Stimulated activated CD8-positive, alpha-beta memory T cell treated with anti-CD3 and anti-CD28 coated beads, Interleukin-4, amount 100 ng/mL, for 24 hours (primary cell): ENCODE results near the gene MVB12B.

Experiments used
- DNase-seq: peaks from one replicate; pipeline ENCODE4 v3.0.0-alpha.2; 2020; ENCODE audit warnings: low read depth

MVB12B gene

DNA sequence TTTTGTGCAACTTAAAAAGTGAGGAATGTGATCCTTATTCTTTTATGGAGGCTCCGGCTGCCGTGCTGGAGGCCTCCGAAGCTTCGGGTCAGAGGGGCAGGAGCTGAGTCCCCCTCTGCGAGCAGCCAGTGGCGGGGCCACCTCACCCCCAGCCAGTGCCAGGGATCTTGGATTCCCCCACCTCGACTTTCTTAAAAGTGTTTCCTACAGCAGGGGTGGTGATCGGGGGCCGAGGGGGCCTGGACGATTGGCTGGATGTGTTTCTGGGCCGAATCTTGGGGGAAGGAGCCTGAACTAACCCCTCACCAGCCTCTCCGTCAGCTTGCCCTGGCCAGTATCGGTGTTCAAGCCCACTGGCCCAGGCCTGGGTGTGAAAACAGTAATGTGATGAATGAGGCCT lies 194.9 kb downstream of the MVB12B start:
- no peak for DNase-seq

DNA sequence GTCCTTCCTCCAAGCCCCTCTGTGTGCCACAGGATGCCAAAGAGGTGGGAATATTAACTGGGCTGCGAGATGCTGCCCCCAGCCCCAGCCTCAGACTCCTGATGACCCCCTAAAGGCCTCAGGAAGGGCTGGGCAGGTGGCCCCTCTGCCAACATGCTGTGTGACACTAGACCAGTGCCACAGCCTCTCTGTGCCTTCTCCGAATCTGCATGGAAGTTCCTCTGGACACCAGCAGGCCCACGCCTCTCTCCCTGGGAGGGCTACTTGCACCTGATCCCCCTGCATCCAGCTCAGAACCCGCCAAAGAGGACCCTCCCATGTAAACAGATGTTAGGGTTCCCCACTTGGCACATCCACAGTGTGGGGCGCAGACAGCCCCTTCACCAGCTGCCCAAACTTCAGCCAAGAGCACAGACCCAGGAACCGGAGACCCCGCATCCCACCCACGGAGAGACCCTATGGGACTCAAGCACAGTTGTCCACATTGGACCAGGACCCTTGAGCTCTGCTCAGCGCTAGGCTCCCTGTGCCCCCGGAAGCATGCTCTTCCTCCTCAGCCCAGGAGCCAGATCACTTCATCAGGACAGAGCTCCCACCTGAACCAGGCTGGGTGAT lies 195.5 kb downstream of the MVB12B start:
- no peak for DNase-seq

DNA sequence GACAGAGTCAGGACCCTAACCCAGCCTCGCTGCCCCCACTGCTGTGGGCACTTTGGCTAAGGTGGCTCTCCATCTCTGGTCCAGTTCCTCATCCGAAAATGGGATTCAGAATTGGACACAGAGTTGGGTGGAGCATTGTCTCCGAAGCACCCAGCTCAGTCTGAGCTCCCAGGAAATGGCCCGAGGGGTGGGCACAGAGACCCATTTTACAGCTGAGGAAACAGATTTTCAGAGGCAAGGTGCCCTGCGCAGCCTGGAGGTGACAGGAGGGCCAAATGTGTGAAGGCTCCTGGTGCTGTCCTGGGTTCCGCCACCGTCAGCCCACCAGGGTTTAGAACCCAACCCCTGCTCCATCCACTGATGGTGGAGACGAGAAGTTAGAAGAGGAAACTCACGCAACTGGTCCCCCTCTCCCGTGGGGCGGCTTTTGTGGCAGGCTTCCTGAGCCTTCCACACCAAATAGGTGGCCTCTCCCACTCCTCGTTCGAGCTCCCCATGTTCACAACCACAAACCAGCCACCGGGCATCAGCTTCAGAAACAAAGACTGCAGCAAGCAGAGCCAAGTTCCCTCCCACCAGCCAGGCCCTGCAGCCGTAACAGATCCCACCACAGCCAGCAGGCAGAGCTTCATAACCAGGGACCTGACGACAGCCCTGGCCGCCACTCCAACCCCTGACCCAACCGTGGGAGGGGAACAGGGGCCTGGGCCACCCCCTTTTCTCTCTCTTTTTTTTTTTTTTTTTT lies 196.2 kb downstream of the MVB12B start:
- DNase-seq: no peak

DNA sequence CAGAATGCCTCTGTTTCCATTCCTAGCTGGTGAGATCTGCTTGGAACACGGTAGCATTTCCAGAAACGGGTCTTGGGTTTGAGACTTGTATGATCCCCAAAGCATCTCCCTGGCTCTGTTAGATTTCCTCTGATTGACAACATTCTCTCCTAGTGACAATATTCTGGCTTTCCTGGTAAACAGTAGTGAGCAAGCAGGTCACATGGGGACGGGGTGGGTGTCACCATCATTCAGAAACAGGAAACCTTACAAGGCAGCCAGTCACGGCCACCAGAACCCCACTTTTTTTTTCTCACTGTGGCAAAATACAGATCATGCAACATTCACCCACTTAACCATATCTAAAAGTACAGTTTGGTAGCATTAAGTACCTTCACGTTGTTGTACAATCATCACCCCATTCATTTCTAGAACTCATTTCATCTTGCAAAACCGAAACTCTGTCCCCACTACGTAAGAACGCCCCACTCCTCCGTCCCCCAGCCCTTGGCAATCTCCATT lies 197.0 kb downstream of the MVB12B start:
- DNase-seq: no peak

DNA sequence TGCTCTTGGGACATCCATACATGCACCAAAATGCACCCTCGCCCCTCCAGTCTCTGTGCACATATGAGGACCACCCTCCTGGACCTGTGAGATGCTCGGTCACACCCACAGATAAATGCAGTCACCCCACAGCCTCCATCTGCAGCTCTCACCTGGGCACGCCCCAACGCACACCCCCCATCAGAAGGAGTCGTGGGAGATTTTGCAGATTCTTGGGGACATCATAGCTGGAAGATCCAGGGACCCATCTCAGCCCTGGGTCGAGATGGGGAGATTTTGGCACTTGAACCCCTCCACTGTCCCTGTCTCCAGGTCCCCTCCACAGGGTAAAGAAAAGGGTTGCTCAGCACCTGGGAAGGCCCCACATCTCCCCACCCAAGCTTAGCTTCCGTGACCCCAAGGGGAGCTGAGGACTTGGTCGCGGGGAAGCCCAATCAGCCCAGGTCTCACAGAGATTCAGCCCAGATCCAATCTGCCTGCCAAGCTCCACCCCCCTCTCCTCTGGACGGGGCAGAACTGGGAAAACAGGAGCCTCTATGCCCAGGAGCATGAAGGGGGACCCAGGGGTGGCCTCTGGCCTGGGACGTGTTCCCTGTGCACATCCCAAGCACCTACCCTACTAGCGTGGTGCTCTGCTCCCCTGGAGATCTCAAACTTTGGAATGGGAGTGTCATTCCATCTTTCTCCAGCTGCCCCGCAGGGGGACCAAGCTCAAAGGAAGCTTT lies 197.9 kb downstream of the MVB12B start:
- DNase-seq: no peak

DNA sequence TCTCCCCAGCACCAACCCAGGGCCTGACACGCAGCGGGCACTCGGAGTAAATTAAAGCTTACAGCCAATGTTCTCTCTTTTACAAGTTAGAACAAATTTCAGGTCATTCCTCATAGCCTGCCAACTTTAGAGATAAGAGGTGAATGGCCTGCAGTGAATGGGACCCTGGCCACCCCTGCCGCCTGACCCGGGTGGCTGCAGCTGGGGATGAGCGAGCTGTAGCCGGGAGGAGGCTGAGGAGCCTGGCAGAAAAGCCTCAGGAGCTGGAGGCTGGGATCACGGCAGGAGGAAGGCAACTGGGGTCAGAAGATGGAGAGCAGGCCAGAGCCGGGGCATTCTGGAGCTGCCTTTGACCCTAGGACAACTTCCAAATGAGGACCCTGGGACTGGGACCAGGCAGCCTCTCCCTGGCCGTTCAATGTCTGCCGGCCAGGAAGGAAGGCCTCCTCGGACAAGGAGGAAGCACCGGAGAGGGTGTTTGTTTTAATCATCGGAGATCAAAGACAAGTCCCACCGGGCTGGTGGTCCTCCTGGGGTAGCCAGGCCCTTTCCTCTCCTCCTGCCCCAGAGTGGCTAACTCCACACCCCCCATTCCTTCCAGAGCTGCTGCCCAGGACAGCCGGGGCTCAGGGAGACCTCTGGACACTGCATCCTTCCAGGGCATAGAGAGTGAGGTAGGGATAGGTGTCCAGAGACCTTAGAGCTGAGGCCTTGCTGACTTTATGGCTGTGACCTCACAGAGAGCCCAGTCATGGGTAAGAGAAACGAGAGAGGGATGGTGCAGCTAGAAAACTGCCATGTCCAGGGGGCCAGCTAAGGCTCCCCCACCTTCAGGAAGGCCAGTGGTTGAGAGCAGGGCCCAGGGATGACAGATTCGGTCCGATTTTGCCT lies 199.8 kb downstream of the MVB12B start:
- no peak for DNase-seq

DNA sequence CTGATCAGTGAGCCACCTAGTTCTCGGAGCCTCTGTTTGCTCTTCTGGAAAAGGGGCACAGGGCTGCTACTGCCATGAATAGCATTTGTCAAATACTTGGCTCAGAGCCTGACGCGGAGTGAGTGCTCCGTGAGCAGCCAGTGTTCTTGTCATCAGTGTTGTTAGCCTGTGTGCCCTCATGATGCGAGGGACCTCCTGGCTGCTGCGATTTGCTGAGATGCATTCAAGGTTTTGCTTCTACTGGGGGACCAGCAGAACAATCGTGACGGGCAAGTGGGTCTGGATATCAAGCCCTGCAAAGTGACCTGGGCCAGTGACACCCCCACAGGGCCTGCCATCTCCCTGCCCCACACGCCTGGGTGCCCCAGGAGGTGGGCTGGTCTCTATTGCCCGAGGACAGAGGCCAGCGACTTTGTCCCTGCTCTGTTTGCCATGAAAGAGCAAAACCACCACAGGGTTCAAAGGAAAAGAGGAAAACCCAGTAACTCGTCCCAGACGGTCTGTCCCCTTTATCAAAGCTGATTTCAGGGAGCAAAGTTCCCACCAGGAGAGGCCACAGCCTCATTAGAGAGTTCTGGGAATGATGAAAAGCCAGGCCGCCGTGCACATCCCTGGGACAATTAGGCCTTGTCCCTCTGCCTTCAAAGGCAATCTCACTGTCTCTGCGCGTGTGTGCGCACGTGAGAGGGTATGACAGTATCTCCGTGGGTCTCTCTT lies 200.6 kb downstream of the MVB12B start:
- no peak for DNase-seq

DNA sequence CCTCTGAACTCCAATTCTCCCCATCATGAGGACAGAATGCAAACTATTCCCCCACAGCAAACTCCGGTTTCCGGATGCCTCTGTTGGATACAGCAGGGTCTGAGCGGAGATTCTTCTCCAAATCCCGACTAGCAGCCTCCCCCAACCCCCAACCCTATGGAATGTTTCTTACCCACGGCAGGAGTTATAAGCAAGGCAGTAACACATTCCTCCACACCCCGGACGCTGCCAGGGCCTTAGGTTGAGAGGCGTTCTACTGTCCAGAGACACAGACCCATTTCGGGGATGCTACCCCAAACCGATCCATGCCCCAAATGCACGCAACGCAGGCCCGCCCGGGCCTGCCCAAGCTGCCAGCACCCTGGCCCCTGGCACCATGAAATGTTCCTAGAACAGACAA lies 201.5 kb downstream of the MVB12B start:
- no peak for DNase-seq

DNA sequence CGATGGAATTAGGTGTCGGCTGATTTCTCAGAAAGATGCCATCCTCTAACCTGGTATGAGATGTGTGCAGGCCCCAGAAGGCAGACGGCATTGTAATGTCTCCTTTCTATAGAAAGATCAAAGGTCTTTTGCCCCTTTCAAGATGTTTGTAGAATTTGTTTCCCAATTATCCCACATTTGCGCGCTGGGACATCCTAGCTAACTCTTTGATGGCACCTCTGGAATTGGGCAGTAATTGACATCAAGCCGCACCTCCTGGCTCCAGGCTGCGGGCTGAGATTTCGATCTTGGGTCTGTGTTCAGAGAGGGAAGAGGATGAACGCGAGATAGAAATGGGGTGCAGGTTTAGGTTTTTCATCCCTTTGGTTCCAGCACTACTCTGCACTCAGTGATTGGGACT lies 202.3 kb downstream of the MVB12B start:
- no peak for DNase-seq

DNA sequence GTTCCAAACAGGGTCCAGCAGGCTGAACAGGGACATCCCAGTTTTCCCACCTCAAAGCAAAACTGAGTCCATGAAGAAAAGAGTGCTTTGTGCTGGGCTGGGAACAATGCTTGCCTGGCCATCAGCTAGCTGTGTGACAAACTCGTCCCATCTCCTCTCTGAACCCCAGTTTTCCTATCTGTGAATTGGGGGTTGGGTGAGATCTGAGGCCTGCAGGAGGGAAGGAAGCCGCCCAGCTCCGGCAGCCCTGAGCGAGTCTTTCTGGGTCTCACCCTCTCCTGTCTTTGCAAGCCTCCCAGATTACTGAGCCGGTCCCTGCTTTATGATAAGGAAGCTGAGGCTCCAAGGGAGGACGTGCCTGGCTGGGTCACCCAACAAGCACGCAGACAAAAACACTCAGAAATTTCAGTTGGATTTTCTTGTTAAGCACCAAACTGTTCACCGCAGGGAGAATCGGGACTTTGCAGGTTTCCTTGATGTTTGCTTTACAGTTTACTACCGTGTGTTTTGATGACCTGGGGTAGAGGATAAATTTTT lies 204.5 kb downstream of the MVB12B start:
- no peak for DNase-seq

DNA sequence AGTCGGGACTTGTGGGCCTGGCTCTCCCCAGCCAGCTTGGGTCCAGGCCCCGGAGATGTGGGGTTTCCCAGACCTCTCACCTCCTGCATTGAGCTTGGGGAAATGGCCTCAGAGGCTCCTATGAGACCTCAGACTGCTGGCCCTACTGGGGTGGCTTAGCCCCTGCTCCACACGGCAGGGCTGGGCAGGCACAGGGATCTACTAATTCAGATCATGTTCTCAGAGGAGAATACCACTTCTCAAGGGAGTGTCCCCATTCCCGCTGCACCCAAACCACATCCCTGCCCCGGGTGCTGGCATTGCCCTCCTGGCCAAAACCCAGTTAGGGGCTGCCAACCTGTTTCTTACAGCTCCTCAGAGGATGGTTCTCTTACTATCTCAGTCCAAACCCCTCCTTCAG lies 205.0 kb downstream of the MVB12B start:
- DNase-seq: no peak

DNA sequence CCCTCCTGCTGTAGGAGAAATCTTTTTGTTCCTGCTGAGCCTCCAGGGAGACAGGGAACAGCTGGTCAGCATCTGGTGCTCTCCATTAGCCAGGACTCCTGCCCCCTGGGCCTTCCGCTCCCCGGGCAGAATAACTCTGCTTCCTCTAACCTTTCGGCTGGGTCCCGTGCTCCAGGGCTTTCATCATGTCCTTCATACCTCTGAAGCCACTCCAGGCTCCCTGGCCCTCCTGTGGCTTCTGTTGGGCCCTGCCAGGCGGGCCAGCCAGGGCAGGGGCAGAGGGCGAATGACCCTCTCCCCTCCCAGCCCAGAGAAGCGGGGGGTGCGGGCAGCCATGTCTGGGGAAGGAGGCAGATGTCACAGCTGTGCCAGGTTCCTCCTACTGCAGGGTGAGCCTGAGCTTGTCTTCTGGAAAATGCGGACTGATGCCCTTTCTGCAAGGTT lies 205.4 kb downstream of the MVB12B start:
- DNase-seq: no peak

DNA sequence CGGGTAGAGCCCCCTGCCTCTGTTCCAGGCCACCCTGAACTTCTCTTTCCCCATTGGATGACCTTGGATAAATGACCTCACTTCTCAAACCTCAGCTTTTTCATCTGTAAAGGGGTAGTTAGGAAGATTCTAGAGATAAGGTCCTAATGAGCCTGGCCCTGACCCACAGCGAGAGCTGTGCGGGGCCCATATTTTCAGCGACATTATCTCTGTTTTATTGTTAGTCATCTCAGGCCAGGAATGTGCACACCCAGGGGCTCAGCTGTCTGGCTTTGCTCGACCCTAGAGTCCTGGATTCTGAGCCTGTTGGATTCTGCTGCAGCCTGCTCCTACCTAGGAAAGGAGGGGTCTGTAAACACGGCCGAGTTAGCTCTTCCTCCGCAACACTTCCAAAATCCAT lies 205.9 kb downstream of the MVB12B start:
- DNase-seq: no peak

DNA sequence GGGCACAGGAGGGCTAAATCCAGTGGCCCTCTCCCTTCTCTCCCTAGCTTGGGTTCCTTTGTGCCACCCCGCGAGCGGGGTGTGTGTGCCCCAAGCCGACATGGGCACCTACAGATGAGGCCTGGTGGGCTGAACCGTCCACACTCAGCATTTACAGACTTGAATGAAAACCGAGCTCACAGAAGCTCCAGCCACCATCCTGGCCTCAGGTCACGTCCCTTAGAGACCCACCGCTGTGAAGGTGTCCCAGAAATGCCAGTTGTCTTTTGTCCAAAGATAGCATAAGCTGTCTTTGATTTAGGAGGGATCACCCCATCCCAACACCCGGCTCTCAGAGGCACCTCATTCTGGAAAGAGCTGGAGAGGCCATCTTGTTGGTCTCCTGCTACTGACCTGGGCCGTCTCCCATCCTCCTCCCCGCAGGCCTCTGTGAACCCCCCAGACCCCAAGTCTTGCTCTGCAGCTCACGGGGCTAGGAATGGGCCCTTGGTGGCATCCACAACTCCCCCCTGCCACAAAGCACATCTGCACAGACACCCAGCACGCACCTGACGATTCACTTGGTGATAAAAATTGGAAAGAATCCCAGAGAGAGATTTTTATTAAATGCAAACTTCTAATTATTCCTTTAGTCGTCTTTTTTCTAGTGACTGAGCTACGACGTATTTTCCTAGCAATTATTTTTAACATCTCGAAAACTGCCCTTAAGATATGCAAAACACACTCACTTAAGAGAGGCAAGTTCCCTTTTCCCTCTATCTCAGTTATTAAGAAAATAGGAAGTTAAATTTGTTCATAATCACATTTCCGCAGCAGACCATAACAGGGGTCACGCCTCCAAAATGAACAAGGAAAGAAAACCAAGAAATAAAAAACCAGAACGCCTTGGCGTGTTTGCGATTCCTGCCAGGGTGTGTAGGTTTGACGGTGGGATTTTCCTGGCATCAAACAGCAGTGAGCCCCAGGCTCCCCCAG lies 206.6 kb downstream of the MVB12B start:
- no peak for DNase-seq

DNA sequence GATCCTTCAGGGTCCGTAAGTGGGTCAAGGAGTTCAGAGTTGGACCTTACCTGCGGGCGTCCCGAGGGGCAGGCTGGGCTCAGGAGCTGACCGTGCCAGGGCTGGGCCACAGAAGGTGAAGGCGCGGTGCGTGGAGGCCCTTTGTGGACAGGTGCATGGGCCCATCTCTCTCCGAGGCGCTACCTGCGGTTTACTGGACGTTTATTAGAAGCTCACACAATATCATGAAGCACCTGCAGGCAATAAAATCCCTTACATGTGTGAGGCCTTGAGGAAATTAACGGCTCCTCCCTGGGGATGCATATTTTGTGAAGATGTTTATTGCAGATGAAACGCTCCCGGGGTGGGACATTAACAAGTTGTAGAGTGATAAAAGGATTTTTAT lies 207.3 kb downstream of the MVB12B start:
- no peak for DNase-seq

DNA sequence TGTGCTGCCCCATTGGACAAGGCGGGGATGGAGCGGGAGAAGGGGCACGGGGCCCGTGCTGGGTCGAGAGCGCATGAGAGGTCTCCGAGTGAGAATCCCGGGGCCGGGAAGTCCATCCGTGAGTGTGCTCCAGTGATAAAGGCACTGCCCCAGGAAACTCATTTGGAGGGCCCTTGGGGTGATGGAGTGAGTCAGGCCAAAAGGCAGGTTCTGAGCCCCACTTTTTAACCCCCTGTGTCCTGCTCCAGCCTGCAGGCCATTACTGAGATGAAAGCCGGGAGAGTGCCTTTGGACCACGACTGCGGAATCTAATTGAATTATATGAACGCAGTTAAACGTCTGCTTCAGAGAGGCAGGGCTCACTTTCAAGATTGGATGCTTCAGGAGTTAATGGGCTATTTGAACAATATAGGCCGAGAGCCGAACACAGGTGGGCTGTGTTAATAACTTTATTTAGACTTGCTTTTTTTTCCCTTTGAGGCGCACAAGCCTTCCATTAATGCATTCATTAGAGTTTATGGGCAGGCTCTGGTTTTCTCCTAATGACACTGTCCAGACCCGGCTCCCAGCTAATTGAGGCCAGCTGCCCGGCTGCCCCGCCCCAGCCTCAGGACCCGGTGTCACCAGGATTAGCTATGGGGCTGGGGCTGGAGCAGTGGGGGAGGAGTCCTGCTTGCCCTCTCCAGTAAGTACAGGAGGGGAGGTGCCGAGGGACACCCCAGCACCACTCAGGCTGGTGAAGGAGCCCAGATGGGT lies 208.0 kb downstream of the MVB12B start:
- DNase-seq: no peak

DNA sequence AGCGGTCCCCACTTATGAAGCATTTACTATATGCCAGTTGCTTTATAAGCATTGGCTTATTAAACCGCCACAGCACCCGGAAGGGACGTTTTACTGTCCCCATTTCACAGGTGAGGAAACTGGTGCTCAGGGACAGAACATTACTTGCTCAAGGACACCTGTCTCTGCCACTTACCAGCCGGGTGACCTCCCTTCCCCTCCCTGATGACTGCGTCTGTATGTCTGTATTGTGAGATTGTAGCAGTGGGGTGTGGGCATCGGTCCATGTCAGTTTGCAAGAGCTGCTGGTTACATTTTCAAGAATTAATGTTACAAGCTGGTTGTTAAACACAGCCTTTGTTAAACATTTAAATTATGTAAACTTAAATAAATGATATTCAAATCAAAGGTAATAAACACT lies 209.5 kb downstream of the MVB12B start:
- DNase-seq: no peak

DNA sequence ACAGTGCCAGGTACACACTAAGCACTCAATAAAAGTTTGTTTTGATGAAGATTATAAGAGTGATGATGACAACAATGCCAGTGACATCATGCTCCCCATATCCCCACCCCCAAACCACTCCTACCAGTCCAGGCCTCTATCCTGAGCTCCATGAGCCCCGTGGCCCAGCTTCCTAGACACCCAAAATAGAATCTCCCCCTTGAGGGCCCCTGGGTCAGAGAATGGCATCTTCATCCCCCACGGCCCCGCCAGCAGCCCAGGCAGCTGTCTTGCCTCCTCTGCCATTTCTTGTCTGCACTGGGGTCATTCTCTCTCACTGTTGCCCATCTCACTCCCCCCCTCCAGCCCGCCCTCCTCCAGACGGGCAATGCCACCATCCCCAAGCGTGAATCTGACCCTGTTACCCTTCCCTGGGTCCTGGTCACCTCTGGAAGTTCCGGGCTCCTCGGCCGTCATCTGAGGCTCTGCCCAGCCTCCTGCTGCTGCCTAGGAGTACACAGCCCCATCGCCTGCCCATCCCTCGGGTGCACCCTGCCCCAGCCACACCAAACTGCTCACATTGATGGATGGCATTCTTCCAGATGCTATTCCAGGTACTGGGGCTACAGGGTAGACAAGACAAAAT lies 210.3 kb downstream of the MVB12B start:
- no peak for DNase-seq

DNA sequence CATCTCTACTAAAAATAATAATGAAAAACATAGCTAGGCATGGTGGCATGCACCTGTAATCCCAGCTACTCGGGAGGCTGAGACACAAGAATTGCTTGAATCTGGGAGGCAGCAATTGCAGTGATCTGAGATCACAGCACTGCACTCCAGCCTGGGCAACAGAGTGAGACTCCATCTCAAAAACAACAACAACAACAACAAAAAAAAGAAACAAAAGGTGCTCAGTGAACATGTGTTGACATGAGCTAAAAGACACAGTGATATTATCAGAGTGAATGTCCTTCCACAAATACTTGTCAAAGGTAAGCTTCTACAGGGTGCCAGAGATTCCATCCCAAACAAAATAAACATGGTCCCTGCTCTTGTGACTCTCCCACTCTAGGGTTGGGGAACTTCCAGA lies 211.9 kb downstream of the MVB12B start:
- no peak for DNase-seq
